Fibroblast of mammary gland (primary cell): ENCODE results near the gene ANKH.
A peak's percentile ranks its signal among the peaks of the same experiment; 100 is the strongest.

Experiments
- DNase-seq: peaks from one replicate; pipeline ENCODE4 v3.0.0-alpha.2; 2010; ENCODE audit warnings: low read depth
- H3K4me3 ChIP-seq: 2 replicates; pipeline ENCODE4 v1.5.1; 2011; ENCODE audit warnings: low read depth, mild to moderate bottlenecking, low read length, moderate library complexity; ENCODE audit not compliant: control insufficient read depth
- CTCF ChIP-seq: conservative IDR thresholded peaks from 2 replicates; pipeline ENCODE4 v1.5.1; 2011; ENCODE audit warnings: low read depth, low read length, inconsistent platforms; ENCODE audit not compliant: control insufficient read depth, insufficient read depth

The ANKH gene

GRCh38 chr5:14695152-14695551, 176.4 kb downstream of the ANKH start:
- TF ChIP-seq CTCF: no peak
- no peak for DNase-seq
- no peak overlapping the region for H3K4me3 ChIP-seq

GRCh38 chr5:14693070-14693469, 178.5 kb downstream of the ANKH start:
- no peak overlapping the region for H3K4me3 ChIP-seq
- TF ChIP-seq CTCF: no peak
- no peak for DNase-seq

GRCh38 chr5:14687023-14687665, 184.4 kb downstream of the ANKH start:
- TF ChIP-seq CTCF: no peak
- no peak for DNase-seq
- no peak overlapping the region for H3K4me3 ChIP-seq

GRCh38 chr5:14686517-14686916, 185.1 kb downstream of the ANKH start:
- TF ChIP-seq CTCF: no peak
- DNase-seq: no peak
- no peak overlapping the region for H3K4me3 ChIP-seq

GRCh38 chr5:14685757-14686156, 185.8 kb downstream of the ANKH start:
- H3K4me3 ChIP-seq: no peak overlapping the region
- peak; percentile 71 for DNase-seq
- peak; percentile 76 for TF ChIP-seq CTCF

GRCh38 chr5:14684757-14685156, 186.8 kb downstream of the ANKH start:
- H3K4me3 ChIP-seq: no peak overlapping the region
- no peak for DNase-seq
- no peak for TF ChIP-seq CTCF
